ENCODE results near the gene HK3.
"Not testable (repeated sequence)": the region's sequence is repeated elsewhere in the genome, so short reads cannot be mapped to it uniquely, and the experiment has no call there.

Gene HK3

GRCh38 chr5:176870644-176871043 is 28.5 kb downstream of the HK3 start:
- H4K8ac ChIP-seq (ENCODE audit: low read depth, low read length); H3K4me2 ChIP-seq (ENCODE audit: insufficient read depth, low read length, poor library complexity, severe bottlenecking): not testable (repeated sequence)

GRCh38 chr5:176870110-176870591 is 29.0 kb downstream of the HK3 start:
- peak overlapping the region; percentile 81 for H3K18ac ChIP-seq (ENCODE audit: low read length)
- H3K79me1 ChIP-seq (ENCODE audit: low read depth, low read length): no peaks in the 10 kb centered on the region
- H3K27ac ChIP-seq (replicated peaks; ENCODE audit: low read length): no peak overlapping the region
- H3K14ac ChIP-seq (ENCODE audit: low read length): peak overlapping the region; percentile 89
- peak; percentile 52 for DNase-seq (ENCODE audit: low spot score)
- H2BK12ac ChIP-seq (ENCODE audit: low read length): peak overlapping the region; percentile 98
- H2BK5ac ChIP-seq (ENCODE audit: low read length): peak overlapping the region; percentile 56
- H4K91ac ChIP-seq (ENCODE audit: low read depth, low read length, poor library complexity): no peak overlapping the region
- no peak overlapping the region for H2AFZ ChIP-seq (ENCODE audit: low read length)
- no peak overlapping the region for H3K4ac ChIP-seq (ENCODE audit: low read length)
- no peaks in the 10 kb centered on the region for H3K36me3 ChIP-seq (replicated peaks in 1 of 2; ENCODE audit: control insufficient read depth in 2 of 2, insufficient read depth in 2 of 2, low read length in 2 of 2)
- H3K4me3 ChIP-seq (ENCODE audit: low read length in 2 of 2): no peak overlapping the region
- H2BK15ac ChIP-seq (ENCODE audit: low read length): peak overlapping the region; percentile 100
- no peak overlapping the region for H4K8ac ChIP-seq (ENCODE audit: low read depth, low read length)
- H3K4me2 ChIP-seq (ENCODE audit: insufficient read depth, low read length, poor library complexity, severe bottlenecking): no peak overlapping the region
- WGBS, 2 donors (ENCODE audit: extremely low coverage in 2 of 2, insufficient read length in 2 of 2, insufficient replicate concordance in 1 of 2): no CpG with 5 or more reads among the region's 17 CpGs
- H3K4me1 ChIP-seq (ENCODE audit: control insufficient read depth in 2 of 2, insufficient read depth in 1 of 2, low read depth in 1 of 2, low read length in 2 of 2): peaks cover 37 to 42% of the 10 kb centered on the region in 2 donors
- peak overlapping the region; percentile 98 for H2AK5ac ChIP-seq (ENCODE audit: low read depth, low read length)
- H3K9ac ChIP-seq (ENCODE audit: low read depth, low read length, poor library complexity): peak overlapping the region; percentile 30
- no peak overlapping the region for H2BK120ac ChIP-seq (ENCODE audit: low read depth, low read length)
- no peaks in the 10 kb centered on the region for H3K9me3 ChIP-seq (replicated peaks in 1 of 2; ENCODE audit: control insufficient read depth in 2 of 2, insufficient read depth in 1 of 2, low read depth in 1 of 2, low read length in 2 of 2)
- peak overlapping the region; percentile 45 for H3K23ac ChIP-seq (ENCODE audit: low read depth, low read length, poor library complexity)
- peaks cover 0 to 52% (median 0%) of the 10 kb centered on the region in 3 experiments for H3K27me3 ChIP-seq (ENCODE audit: control insufficient read depth in 3 of 3, insufficient read depth in 3 of 3, low read depth in 1 of 3, low read length in 3 of 3)

More at GRCh38 chr5:176870644-176871043, 28.5 kb downstream of the HK3 start:
- H2AFZ ChIP-seq (ENCODE audit: low read length); H3K27ac ChIP-seq (replicated peaks; ENCODE audit: low read length); H3K79me1 ChIP-seq (ENCODE audit: low read depth, low read length); H3K4ac ChIP-seq (ENCODE audit: low read length); H3K36me3 ChIP-seq (replicated peaks in 1 of 2; ENCODE audit: control insufficient read depth in 2 of 2, insufficient read depth in 2 of 2, low read length in 2 of 2); H2BK120ac ChIP-seq (ENCODE audit: low read depth, low read length); H4K91ac ChIP-seq (ENCODE audit: low read depth, low read length, poor library complexity); H3K9me3 ChIP-seq (replicated peaks in 1 of 2; ENCODE audit: control insufficient read depth in 2 of 2, insufficient read depth in 1 of 2, low read depth in 1 of 2, low read length in 2 of 2); H3K4me3 ChIP-seq (ENCODE audit: low read length in 2 of 2); DNase-seq (ENCODE audit: low spot score): not testable (repeated sequence)
- H3K9ac ChIP-seq (ENCODE audit: low read depth, low read length, poor library complexity): peak overlapping the region; percentile 44
- H2BK5ac ChIP-seq (ENCODE audit: low read length): peak overlapping the region; percentile 53
- peak overlapping the region; percentile 100 for H2BK15ac ChIP-seq (ENCODE audit: low read length)
- H3K27me3 ChIP-seq (ENCODE audit: control insufficient read depth in 3 of 3, insufficient read depth in 3 of 3, low read depth in 1 of 3, low read length in 3 of 3): peaks cover 0 to 52% (median 0%) of the 10 kb centered on the region in 3 experiments
- WGBS, 2 donors (ENCODE audit: extremely low coverage in 2 of 2, insufficient read length in 2 of 2, insufficient replicate concordance in 1 of 2): no CpG with 5 or more reads among the region's 10 CpGs
- H2BK12ac ChIP-seq (ENCODE audit: low read length): peak overlapping the region; percentile 98
- H3K14ac ChIP-seq (ENCODE audit: low read length): peak overlapping the region; percentile 89
- peaks cover 37 to 42% of the 10 kb centered on the region in 2 donors for H3K4me1 ChIP-seq (ENCODE audit: control insufficient read depth in 2 of 2, insufficient read depth in 1 of 2, low read depth in 1 of 2, low read length in 2 of 2)
- H3K23ac ChIP-seq (ENCODE audit: low read depth, low read length, poor library complexity): peak overlapping the region; percentile 45
- peak overlapping the region; percentile 98 for H2AK5ac ChIP-seq (ENCODE audit: low read depth, low read length)
- peak overlapping the region; percentile 81 for H3K18ac ChIP-seq (ENCODE audit: low read length)

GRCh38 chr5:176869501-176870109 is 29.5 kb downstream of the HK3 start:
- WGBS, 2 donors (ENCODE audit: extremely low coverage in 2 of 2, insufficient read length in 2 of 2, insufficient replicate concordance in 1 of 2): no CpG with 5 or more reads among the region's 38 CpGs
- H2BK5ac ChIP-seq (ENCODE audit: low read length): peak overlapping the region; percentile 56
- no peaks in the 10 kb centered on the region for H3K79me1 ChIP-seq (ENCODE audit: low read depth, low read length)

GRCh38 chr5:176868731-176869130 is 30.4 kb downstream of the HK3 start:
- no peaks in the 10 kb centered on the region for H3K79me1 ChIP-seq (ENCODE audit: low read depth, low read length)
- peak overlapping the region; percentile 100 for H2AK5ac ChIP-seq (ENCODE audit: low read depth, low read length)
- peak overlapping the region in 1 of 2 donors; percentile 39 for H3K4me3 ChIP-seq (ENCODE audit: low read length in 2 of 2)
- peak overlapping the region; percentile 79 for H3K4ac ChIP-seq (ENCODE audit: low read length)
- no peak overlapping the region for H3K14ac ChIP-seq (ENCODE audit: low read length)
- H4K8ac ChIP-seq (ENCODE audit: low read depth, low read length): no peak overlapping the region
- peak overlapping the region; percentile 99 for H3K18ac ChIP-seq (ENCODE audit: low read length)
- peak overlapping the region; percentile 56 for H2BK5ac ChIP-seq (ENCODE audit: low read length)
- peak overlapping the region; percentile 100 for H2BK15ac ChIP-seq (ENCODE audit: low read length)
- H3K27me3 ChIP-seq (ENCODE audit: control insufficient read depth in 3 of 3, insufficient read depth in 3 of 3, low read depth in 1 of 3, low read length in 3 of 3): peaks cover 0 to 53% (median 0%) of the 10 kb centered on the region in 3 experiments
- H4K91ac ChIP-seq (ENCODE audit: low read depth, low read length, poor library complexity): no peak overlapping the region
- H2BK120ac ChIP-seq (ENCODE audit: low read depth, low read length): peak overlapping the region; percentile 76
- H3K36me3 ChIP-seq (replicated peaks in 1 of 2; ENCODE audit: control insufficient read depth in 2 of 2, insufficient read depth in 2 of 2, low read length in 2 of 2): no peaks in the 10 kb centered on the region
- H2AFZ ChIP-seq (ENCODE audit: low read length): no peak overlapping the region
- no peak for DNase-seq (ENCODE audit: low spot score)
- WGBS, 2 donors (ENCODE audit: extremely low coverage in 2 of 2, insufficient read length in 2 of 2, insufficient replicate concordance in 1 of 2): no CpG with 5 or more reads among the region's 20 CpGs
- H3K4me1 ChIP-seq (ENCODE audit: control insufficient read depth in 2 of 2, insufficient read depth in 1 of 2, low read depth in 1 of 2, low read length in 2 of 2): peaks cover 42 to 50% of the 10 kb centered on the region in 2 donors
- H3K4me2 ChIP-seq (ENCODE audit: insufficient read depth, low read length, poor library complexity, severe bottlenecking): no peak overlapping the region
- peak overlapping the region; percentile 100 for H2BK12ac ChIP-seq (ENCODE audit: low read length)
- H3K27ac ChIP-seq (replicated peaks; ENCODE audit: low read length): no peak overlapping the region
- H3K23ac ChIP-seq (ENCODE audit: low read depth, low read length, poor library complexity): peak overlapping the region; percentile 91
- no peak overlapping the region for H3K9ac ChIP-seq (ENCODE audit: low read depth, low read length, poor library complexity)
- no peaks in the 10 kb centered on the region for H3K9me3 ChIP-seq (replicated peaks in 1 of 2; ENCODE audit: control insufficient read depth in 2 of 2, insufficient read depth in 1 of 2, low read depth in 1 of 2, low read length in 2 of 2)

More at GRCh38 chr5:176869501-176870109, 29.5 kb downstream of the HK3 start:
- Histone ChIP-seq H3K9ac (ENCODE audit: low read depth, low read length, poor library complexity) (peak overlapping the region; percentile 76), H3K4ac (ENCODE audit: low read length) (peak overlapping the region; percentile 8), H3K9me3 (replicated peaks in 1 of 2; ENCODE audit: control insufficient read depth in 2 of 2, insufficient read depth in 1 of 2, low read depth in 1 of 2, low read length in 2 of 2) (no peaks in the 10 kb centered on the region), H3K4me3 (ENCODE audit: low read length in 2 of 2) (no peak overlapping the region), H4K91ac (ENCODE audit: low read depth, low read length, poor library complexity) (no peak overlapping the region), H4K8ac (ENCODE audit: low read depth, low read length) (no peak overlapping the region), H3K18ac (ENCODE audit: low read length) (peak overlapping the region; percentile 86), H3K36me3 (replicated peaks in 1 of 2; ENCODE audit: control insufficient read depth in 2 of 2, insufficient read depth in 2 of 2, low read length in 2 of 2) (no peaks in the 10 kb centered on the region), H2AFZ (ENCODE audit: low read length) (no peak overlapping the region), H3K23ac (ENCODE audit: low read depth, low read length, poor library complexity) (peak overlapping the region; percentile 45), H3K4me1 (ENCODE audit: control insufficient read depth in 2 of 2, insufficient read depth in 1 of 2, low read depth in 1 of 2, low read length in 2 of 2) (peaks cover 37 to 42% of the 10 kb centered on the region in 2 donors), H3K27me3 (ENCODE audit: control insufficient read depth in 3 of 3, insufficient read depth in 3 of 3, low read depth in 1 of 3, low read length in 3 of 3) (peaks cover 0 to 52% (median 0%) of the 10 kb centered on the region in 3 experiments), H2BK12ac (ENCODE audit: low read length) (peak overlapping the region; percentile 100), H3K14ac (ENCODE audit: low read length) (peak overlapping the region; percentile 22), H2BK15ac (ENCODE audit: low read length) (peak overlapping the region; percentile 100), H2BK120ac (ENCODE audit: low read depth, low read length) (peak overlapping the region; percentile 87), H2AK5ac (ENCODE audit: low read depth, low read length) (peak overlapping the region; percentile 100), H3K4me2 (ENCODE audit: insufficient read depth, low read length, poor library complexity, severe bottlenecking) (no peak overlapping the region), H3K27ac (replicated peaks; ENCODE audit: low read length) (no peak overlapping the region)
- no peak for DNase-seq (ENCODE audit: low spot score)

All from neuronal stem cell (in vitro differentiated cells).